ENCODE measurements around the gene NNT.

DNA sequence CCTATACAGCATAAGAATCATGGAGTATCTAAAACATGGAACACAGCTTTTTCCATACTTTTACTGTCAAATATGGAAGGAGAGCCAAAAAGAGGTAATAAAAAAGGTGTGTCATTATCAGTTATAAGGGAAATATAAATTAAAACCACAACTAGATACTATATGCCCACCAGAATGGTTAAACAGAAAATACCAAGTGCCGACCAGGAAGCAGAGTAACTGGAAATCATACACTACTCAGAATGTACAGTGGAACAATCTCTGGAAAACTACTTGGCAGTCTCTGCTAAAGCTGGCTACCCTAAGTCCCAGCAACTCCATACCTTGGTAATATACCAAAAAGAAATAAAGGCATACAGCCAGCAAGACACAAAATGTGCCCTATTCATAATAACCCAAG is 48.5 kb upstream of the NNT start:
- no peak for TF ChIP-seq GATA2 (IDR thresholded peaks at IDR 0.05; ENCODE audit: low read depth, low read length)
- TF ChIP-seq GATA3 (IDR thresholded peaks at IDR 0.05; ENCODE audit: low read depth, low read length) = no peak

All from SH-SY5Y (cell line).